Ovary (tissue), 9 donors: ENCODE measurements around the gene MRPL48. TPM values are rescaled to one million over a fixed set of nuclear protein-coding genes. Genes with fewer than 3 reads are reported as not detected.

Source experiments
- DNase-seq, 5 donors: peaks; one replicate each; pipeline ENCODE4 v3.0.0-alpha.2; 2019 to 2020
- H3K27ac ChIP-seq, 2 donors: fragments of 200-600 bp; one replicate each; pipeline versions ENCODE4 v1.5.1 to v1.8.0; 2019 to 2022
- H3K27me3 ChIP-seq: fragments of 200-600 bp; one replicate; pipeline ENCODE4 v1.8.0; 2022
- H3K36me3 ChIP-seq: fragments of 200-600 bp; sonication (generic); one replicate; pipeline ENCODE4 v1.5.1; 2019
- H3K4me1 ChIP-seq: one replicate; pipeline ENCODE4 v1.8.1; 2013; ENCODE audit warnings: mild to moderate bottlenecking, moderate library complexity; ENCODE audit not compliant: insufficient read depth
- H3K4me3 ChIP-seq: fragments of 200-600 bp; sonication (generic); one replicate; pipeline ENCODE4 v1.5.1; 2017
- H3K9me3 ChIP-seq, 2 donors: fragments of 200-600 bp in 1 of 2; sonication (generic) in 1 of 2; one replicate each; pipeline versions ENCODE4 v1.5.1 to v1.8.1; 2013 to 2019; ENCODE audit warnings: mild to moderate bottlenecking in 1 of 2, moderate library complexity in 1 of 2
- EP300 ChIP-seq: sonication (generic); formaldehyde crosslinking; IDR thresholded peaks from one replicate; pipeline ENCODE4 v1.6.1; 2017; ENCODE audit warnings: antibody characterized with exemption
- POLR2A ChIP-seq: fragments of 450-650 bp; IDR thresholded peaks from one replicate; pipeline ENCODE4 v1.6.1; 2017; ENCODE audit warnings: antibody characterized with exemption, mild to moderate bottlenecking, moderate library complexity
- whole genome bisulfite sequencing, 3 donors: extraction: QIAGEN DNeasy Blood & Tissue Kit in 1 of 3; methylation state at CpG; one replicate each; pipeline versions ENCODE4 v1.1.5 to v1.1.7; 2013 to 2017; 5-methylcytosine and 5-hydroxymethylcytosine counted together
- intact Hi-C, 4 donors: fragments of 100-400 bp; cut with DNase I; formaldehyde crosslinking; loops; one replicate each; pipeline versions ENCODE4 v1.11.0 to v1.15.1; 2022 to 2023
- polyA plus RNA-seq, 2 donors: library from polyadenylated mRNA; stranded (reverse); fragments of 200-250 nt in 1 of 2; fragments of 350-450 nt in 1 of 2; fragmentation: Illumina TruSeq in 1 of 2; extraction: RNeasy Lipid Tissue Mini Kit (QIAGEN cat#74804) in 1 of 2; gene quantifications; one replicate each; pipeline ENCODE4 v1.2.3, GENCODE V29; 2013 to 2014
- total RNA-seq, 7 donors: library from RNA; depleted of rRNA in 2 of 7; stranded (reverse); fragments of >200 nt in 2 of 7; fragmentation: NEBNext Ultra II Directional in 3 of 7; extraction: Animal tissue kit (Norgen Biotek cat#: 25700) in 3 of 7; gene quantifications; one replicate each; pipeline versions ENCODE4 v1.1.0 to v1.2.4, GENCODE V29; 2016 to 2023
- TF ChIP-seq, protein P1 (sequence below), 3 donors: fragments of 450-650 bp in 2 of 3; fragments of 200-600 bp in 1 of 3; IDR thresholded peaks; one replicate each; pipeline versions ENCODE4 v1.5.1 to v1.8.0; 2016 to 2022; ENCODE audit warnings: antibody characterized with exemption in 3 of 3, mild to moderate bottlenecking in 1 of 3
- donor health status: DM: no; HTN: no; CAD: no; lungs with moderate emphysema.
- donor health status: DM: no; HTN: no; CAD: no.
- donor health status: Bipolar disorder and iron deficiency.
- donor health status: DM: yes; HTN: yes; CAD: no.
- donor health status: DM: no; HTN: no; CAD: no.
- donor health status: DM: yes; HTN: yes; CAD: no.

The MRPL48 gene
- total and polyA plus RNA-seq, 9 donors = 18.7 to 33.4 (median 30.4) TPM

GRCh38 chr11:73838443-73839122 lies 50.9 kb downstream of the MRPL48 start:
- no peak for DNase-seq
- H3K27me3 ChIP-seq = no peaks in the 10 kb centered on the region
- 43 to 57% (median 44%) methylated on average over 3 of the region's 3 CpGs for WGBS, 3 donors
- H3K27ac ChIP-seq = no peak overlapping the region
- intact Hi-C loops = no loop called here
- peaks cover 1% of the 10 kb centered on the region for H3K4me1 ChIP-seq
- no peaks in the 10 kb centered on the region for H3K36me3 ChIP-seq
- no peak for TF ChIP-seq EP300
- no peak for TF ChIP-seq POLR2A
- TF ChIP-seq, protein P1, sequence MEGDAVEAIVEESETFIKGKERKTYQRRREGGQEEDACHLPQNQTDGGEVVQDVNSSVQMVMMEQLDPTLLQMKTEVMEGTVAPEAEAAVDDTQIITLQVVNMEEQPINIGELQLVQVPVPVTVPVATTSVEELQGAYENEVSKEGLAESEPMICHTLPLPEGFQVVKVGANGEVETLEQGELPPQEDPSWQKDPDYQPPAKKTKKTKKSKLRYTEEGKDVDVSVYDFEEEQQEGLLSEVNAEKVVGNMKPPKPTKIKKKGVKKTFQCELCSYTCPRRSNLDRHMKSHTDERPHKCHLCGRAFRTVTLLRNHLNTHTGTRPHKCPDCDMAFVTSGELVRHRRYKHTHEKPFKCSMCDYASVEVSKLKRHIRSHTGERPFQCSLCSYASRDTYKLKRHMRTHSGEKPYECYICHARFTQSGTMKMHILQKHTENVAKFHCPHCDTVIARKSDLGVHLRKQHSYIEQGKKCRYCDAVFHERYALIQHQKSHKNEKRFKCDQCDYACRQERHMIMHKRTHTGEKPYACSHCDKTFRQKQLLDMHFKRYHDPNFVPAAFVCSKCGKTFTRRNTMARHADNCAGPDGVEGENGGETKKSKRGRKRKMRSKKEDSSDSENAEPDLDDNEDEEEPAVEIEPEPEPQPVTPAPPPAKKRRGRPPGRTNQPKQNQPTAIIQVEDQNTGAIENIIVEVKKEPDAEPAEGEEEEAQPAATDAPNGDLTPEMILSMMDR (IDR thresholded peaks at IDR 0.05) = no peak
- no peaks in the 10 kb centered on the region for H3K9me3 ChIP-seq
- H3K4me3 ChIP-seq = no peak overlapping the region

DNA sequence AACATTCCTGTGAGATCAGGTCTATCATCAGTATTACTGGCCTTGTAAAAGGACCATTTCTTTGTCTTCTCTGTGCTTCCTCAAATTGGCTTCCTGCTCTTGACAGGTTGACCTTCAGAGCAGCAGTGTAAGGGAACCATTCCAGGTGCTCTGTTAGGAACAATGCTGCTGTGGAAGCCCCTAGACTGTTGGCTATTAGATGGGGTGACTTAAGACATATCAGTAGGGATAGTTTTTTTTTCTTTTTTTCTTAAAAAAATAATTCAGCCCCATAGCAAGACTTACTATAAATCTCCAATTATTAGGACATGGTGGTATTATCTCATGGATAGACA lies 51.4 kb downstream of the MRPL48 start:
- no peak overlapping the region for H3K27ac ChIP-seq
- no peaks in the 10 kb centered on the region for H3K27me3 ChIP-seq
- H3K36me3 ChIP-seq = no peaks in the 10 kb centered on the region
- peaks cover 1% of the 10 kb centered on the region for H3K4me1 ChIP-seq
- H3K4me3 ChIP-seq = no peak overlapping the region
- no peak for TF ChIP-seq POLR2A
- no peak for TF ChIP-seq EP300
- TF ChIP-seq, protein P1 (IDR thresholded peaks at IDR 0.05) = no peak
- intact Hi-C loops = no loop called here
- DNase-seq = no peak
- no peaks in the 10 kb centered on the region for H3K9me3 ChIP-seq

DNA sequence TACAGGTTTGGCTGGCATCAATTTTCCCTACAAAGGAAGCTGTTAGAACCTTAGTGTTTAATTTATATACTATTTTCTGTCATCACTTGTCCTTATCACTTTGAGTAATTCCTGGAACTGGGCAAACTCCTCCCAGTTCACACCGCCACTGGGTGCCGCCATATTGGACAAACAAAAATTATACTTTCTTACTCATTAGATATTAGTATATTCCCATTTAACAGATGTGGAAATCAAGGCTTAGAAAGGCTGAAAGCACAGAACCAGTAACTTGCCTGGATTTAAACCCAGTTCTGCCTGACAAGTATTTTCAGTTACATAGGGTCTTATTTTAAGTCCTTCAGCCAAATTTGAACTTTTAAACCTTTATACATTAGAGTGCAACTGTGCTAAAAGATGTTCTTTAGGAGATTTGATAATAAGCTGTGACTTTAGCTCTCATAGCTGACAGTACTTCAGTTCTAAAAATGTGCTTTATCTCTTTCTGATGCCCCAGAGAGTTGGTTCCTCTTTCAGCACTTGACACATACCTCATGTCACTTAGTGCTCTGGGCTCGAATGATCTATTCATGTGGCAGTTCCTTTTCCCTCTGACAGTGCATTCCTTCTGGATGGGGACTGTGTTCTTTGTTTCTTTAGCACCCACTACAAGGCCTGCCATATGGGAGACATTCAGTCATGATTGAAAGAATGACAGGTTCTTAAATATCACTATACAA lies 63.5 kb downstream of the MRPL48 start:
- no peaks in the 10 kb centered on the region for H3K36me3 ChIP-seq
- no peaks in the 10 kb centered on the region for H3K4me1 ChIP-seq
- no peak overlapping the region for H3K4me3 ChIP-seq
- H3K9me3 ChIP-seq = no peaks in the 10 kb centered on the region
- no peak for DNase-seq
- 96 to 100% (median 99%) methylated on average over 3 of the region's 3 CpGs for WGBS, 3 donors
- TF ChIP-seq EP300 = no peak
- no peak overlapping the region for H3K27ac ChIP-seq
- H3K27me3 ChIP-seq = no peaks in the 10 kb centered on the region
- intact Hi-C loops = no loop called here

DNA sequence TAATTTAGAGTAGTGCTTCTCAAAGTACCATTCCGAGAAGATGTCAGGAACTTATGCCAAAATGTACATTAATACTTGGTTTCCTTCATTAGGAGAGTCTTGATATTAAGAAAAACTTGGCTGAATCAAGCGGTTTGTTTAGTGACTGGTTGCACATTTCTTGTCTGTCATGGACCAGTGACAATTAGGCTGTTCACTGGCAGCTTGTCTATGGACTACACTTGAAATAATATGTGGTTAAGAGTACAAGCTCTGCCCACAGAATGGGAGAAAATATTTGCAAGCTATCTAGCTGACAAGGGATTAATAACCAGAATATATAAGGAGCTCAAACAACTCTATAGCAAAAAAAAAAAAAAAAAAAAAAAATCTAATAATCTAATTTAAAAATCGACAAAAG lies 64.4 kb downstream of the MRPL48 start:
- no peak overlapping the region for H3K27ac ChIP-seq
- no peaks in the 10 kb centered on the region for H3K9me3 ChIP-seq
- intact Hi-C loops = no loop called here
- H3K27me3 ChIP-seq = no peaks in the 10 kb centered on the region
- DNase-seq = no peak
- H3K4me3 ChIP-seq = no peak overlapping the region
- no peaks in the 10 kb centered on the region for H3K4me1 ChIP-seq
- H3K36me3 ChIP-seq = no peaks in the 10 kb centered on the region
- TF ChIP-seq EP300 (no peak), POLR2A (no peak)
- TF ChIP-seq, protein P1 (IDR thresholded peaks at IDR 0.05) = no peak
- 90 to 96% (median 93%) methylated on average over 3 of the region's 3 CpGs for WGBS, 3 donors

DNA sequence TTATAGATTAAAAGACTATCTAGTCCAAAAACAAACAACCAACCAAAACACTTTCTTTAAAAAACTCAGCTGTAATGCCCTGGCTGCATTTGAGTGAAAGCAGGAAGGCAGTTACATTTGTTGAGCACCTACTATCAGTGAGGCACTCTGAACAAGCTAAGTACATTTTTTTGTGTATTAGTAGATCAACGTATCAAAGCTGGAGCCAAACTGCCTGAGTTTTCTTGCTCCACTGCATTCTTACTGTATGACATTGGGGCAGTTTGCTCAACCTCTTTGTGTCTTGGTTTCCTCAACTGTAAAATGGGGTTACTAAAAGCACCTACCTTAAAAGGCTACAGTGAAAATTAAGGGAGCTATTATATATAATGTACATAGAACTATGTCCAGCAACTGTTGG lies 67.0 kb downstream of the MRPL48 start:
- TF ChIP-seq, protein P1 (IDR thresholded peaks at IDR 0.05) = no peak
- TF ChIP-seq EP300 (no peak), POLR2A (no peak)

More for the DNA sequence above, 67.0 kb downstream of the MRPL48 start:
- Histone ChIP-seq H3K9me3 (no peaks in the 10 kb centered on the region), H3K27me3 (no peaks in the 10 kb centered on the region), H3K27ac (no peak overlapping the region), H3K4me1 (no peaks in the 10 kb centered on the region), H3K4me3 (no peak overlapping the region), H3K36me3 (no peaks in the 10 kb centered on the region)
- intact Hi-C loops = no loop called here
- DNase-seq = no peak
- 75 to 78% (median 78%) methylated on average over 1 of the region's 1 CpG for WGBS, 3 donors
